ENCODE data around the gene LRCOL1.
"Not testable (repeated sequence)": the region's sequence is repeated elsewhere in the genome, so short reads cannot be mapped to it uniquely, and the experiment has no call there.

Gene LRCOL1

GRCh38 chr12:132600048-132601032 lies 10.0 kb downstream of the LRCOL1 start:
- peak overlapping the region; percentile 39 for H2BK5ac ChIP-seq (ENCODE audit: low read length)
- no peak for DNase-seq (ENCODE audit: low spot score)
- no CpG with 5 or more reads among the region's 45 CpGs for WGBS, 2 donors (ENCODE audit: extremely low coverage in 2 of 2, insufficient read length in 2 of 2, insufficient replicate concordance in 1 of 2)

DNA sequence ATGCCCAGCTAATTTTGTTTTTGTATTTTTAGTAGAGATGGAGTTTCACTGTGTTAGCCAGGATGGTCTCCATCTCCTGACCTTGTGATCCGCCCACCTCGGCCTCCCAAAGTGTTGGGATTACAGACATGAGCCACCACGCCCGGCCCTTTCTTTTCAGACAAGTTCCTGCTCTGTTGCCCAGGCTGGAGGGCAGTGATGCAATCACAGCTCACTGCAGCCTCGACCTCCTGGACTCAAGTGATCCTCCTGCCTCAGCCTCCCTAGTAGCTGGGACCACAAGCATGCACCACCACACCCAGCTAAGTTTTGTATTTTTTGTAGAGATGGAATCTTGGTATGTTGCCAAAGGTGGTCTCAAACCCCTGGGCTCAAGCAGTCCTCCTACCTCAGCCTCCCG lies 10.9 kb downstream of the LRCOL1 start:
- H2BK12ac ChIP-seq (ENCODE audit: low read length); H4K8ac ChIP-seq (ENCODE audit: low read depth, low read length); H3K36me3 ChIP-seq (replicated peaks in 1 of 2; ENCODE audit: control insufficient read depth in 2 of 2, insufficient read depth in 2 of 2, low read length in 2 of 2); H2AFZ ChIP-seq (ENCODE audit: low read length); H3K18ac ChIP-seq (ENCODE audit: low read length); H2BK120ac ChIP-seq (ENCODE audit: low read depth, low read length); H3K9me3 ChIP-seq (replicated peaks in 1 of 2; ENCODE audit: control insufficient read depth in 2 of 2, insufficient read depth in 1 of 2, low read depth in 1 of 2, low read length in 2 of 2); H3K27ac ChIP-seq (replicated peaks; ENCODE audit: low read length); H3K23ac ChIP-seq (ENCODE audit: low read depth, low read length, poor library complexity); DNase-seq (ENCODE audit: low spot score); H3K4me2 ChIP-seq (ENCODE audit: insufficient read depth, low read length, poor library complexity, severe bottlenecking); H3K4me3 ChIP-seq (ENCODE audit: low read length in 2 of 2); H4K91ac ChIP-seq (ENCODE audit: low read depth, low read length, poor library complexity); H3K9ac ChIP-seq (ENCODE audit: low read depth, low read length, poor library complexity); H2BK5ac ChIP-seq (ENCODE audit: low read length); H3K4ac ChIP-seq (ENCODE audit: low read length); H2AK5ac ChIP-seq (ENCODE audit: low read depth, low read length); H3K14ac ChIP-seq (ENCODE audit: low read length); H2BK15ac ChIP-seq (ENCODE audit: low read length); H3K79me1 ChIP-seq (ENCODE audit: low read depth, low read length): not testable (repeated sequence)
- no CpG with 5 or more reads among the region's 6 CpGs for WGBS, 2 donors (ENCODE audit: extremely low coverage in 2 of 2, insufficient read length in 2 of 2, insufficient replicate concordance in 1 of 2)
- Histone ChIP-seq H3K27me3 (ENCODE audit: control insufficient read depth in 3 of 3, insufficient read depth in 3 of 3, low read depth in 1 of 3, low read length in 3 of 3) (peaks cover 0 to 36% (median 0%) of the 10 kb centered on the region in 3 experiments), H3K4me1 (ENCODE audit: control insufficient read depth in 2 of 2, insufficient read depth in 1 of 2, low read depth in 1 of 2, low read length in 2 of 2) (peaks cover 17 to 33% of the 10 kb centered on the region in 2 donors)

More at GRCh38 chr12:132600048-132601032, 10.0 kb downstream of the LRCOL1 start:
- Histone ChIP-seq H3K36me3 (replicated peaks in 1 of 2; ENCODE audit: control insufficient read depth in 2 of 2, insufficient read depth in 2 of 2, low read length in 2 of 2) (no peaks in the 10 kb centered on the region), H2BK15ac (ENCODE audit: low read length) (peak overlapping the region; percentile 98), H3K79me1 (ENCODE audit: low read depth, low read length) (no peaks in the 10 kb centered on the region), H3K4me2 (ENCODE audit: insufficient read depth, low read length, poor library complexity, severe bottlenecking) (no peak overlapping the region), H3K18ac (ENCODE audit: low read length) (peak overlapping the region; percentile 78), H3K9me3 (replicated peaks in 1 of 2; ENCODE audit: control insufficient read depth in 2 of 2, insufficient read depth in 1 of 2, low read depth in 1 of 2, low read length in 2 of 2) (no peaks in the 10 kb centered on the region), H3K9ac (ENCODE audit: low read depth, low read length, poor library complexity) (no peak overlapping the region), H3K27ac (replicated peaks; ENCODE audit: low read length) (no peak overlapping the region), H2AK5ac (ENCODE audit: low read depth, low read length) (peak overlapping the region; percentile 97), H3K4ac (ENCODE audit: low read length) (peak overlapping the region; percentile 6), H3K14ac (ENCODE audit: low read length) (peak overlapping the region; percentile 47), H3K23ac (ENCODE audit: low read depth, low read length, poor library complexity) (peak overlapping the region; percentile 85), H4K91ac (ENCODE audit: low read depth, low read length, poor library complexity) (peak overlapping the region; percentile 64), H3K27me3 (ENCODE audit: control insufficient read depth in 3 of 3, insufficient read depth in 3 of 3, low read depth in 1 of 3, low read length in 3 of 3) (peaks cover 0 to 38% (median 2%) of the 10 kb centered on the region in 3 experiments), H4K8ac (ENCODE audit: low read depth, low read length) (no peak overlapping the region), H3K4me1 (ENCODE audit: control insufficient read depth in 2 of 2, insufficient read depth in 1 of 2, low read depth in 1 of 2, low read length in 2 of 2) (peaks cover 17 to 33% of the 10 kb centered on the region in 2 donors), H2AFZ (ENCODE audit: low read length) (peak overlapping the region; percentile 89), H3K4me3 (ENCODE audit: low read length in 2 of 2) (peak overlapping the region in 1 of 2 donors; percentile 13), H2BK12ac (ENCODE audit: low read length) (peak overlapping the region; percentile 82), H2BK120ac (ENCODE audit: low read depth, low read length) (peak overlapping the region; percentile 82)

GRCh38 chr12:132597333-132598316 lies 12.8 kb downstream of the LRCOL1 start:
- no peak overlapping the region for H4K91ac ChIP-seq (ENCODE audit: low read depth, low read length, poor library complexity)
- DNase-seq (ENCODE audit: low spot score): peak; percentile 50
- peaks cover 0 to 34% (median 0%) of the 10 kb centered on the region in 3 experiments for H3K27me3 ChIP-seq (ENCODE audit: control insufficient read depth in 3 of 3, insufficient read depth in 3 of 3, low read depth in 1 of 3, low read length in 3 of 3)
- no peak overlapping the region for H3K9ac ChIP-seq (ENCODE audit: low read depth, low read length, poor library complexity)
- H3K4me3 ChIP-seq (ENCODE audit: low read length in 2 of 2): peak overlapping the region; percentile 44 to 63
- no peak overlapping the region for H3K18ac ChIP-seq (ENCODE audit: low read length)
- no peak overlapping the region for H3K4ac ChIP-seq (ENCODE audit: low read length)
- no peak overlapping the region for H2BK120ac ChIP-seq (ENCODE audit: low read depth, low read length)
- no peaks in the 10 kb centered on the region for H3K79me1 ChIP-seq (ENCODE audit: low read depth, low read length)
- no peaks in the 10 kb centered on the region for H3K36me3 ChIP-seq (replicated peaks in 1 of 2; ENCODE audit: control insufficient read depth in 2 of 2, insufficient read depth in 2 of 2, low read length in 2 of 2)
- no peak overlapping the region for H3K27ac ChIP-seq (replicated peaks; ENCODE audit: low read length)
- H2BK15ac ChIP-seq (ENCODE audit: low read length): no peak overlapping the region
- no peaks in the 10 kb centered on the region for H3K9me3 ChIP-seq (replicated peaks in 1 of 2; ENCODE audit: control insufficient read depth in 2 of 2, insufficient read depth in 1 of 2, low read depth in 1 of 2, low read length in 2 of 2)
- WGBS, 2 donors (ENCODE audit: extremely low coverage in 2 of 2, insufficient read length in 2 of 2, insufficient replicate concordance in 1 of 2): no CpG with 5 or more reads among the region's 58 CpGs
- no peak overlapping the region for H2BK12ac ChIP-seq (ENCODE audit: low read length)
- H3K4me2 ChIP-seq (ENCODE audit: insufficient read depth, low read length, poor library complexity, severe bottlenecking): peak overlapping the region; percentile 37
- no peak overlapping the region for H2BK5ac ChIP-seq (ENCODE audit: low read length)
- H4K8ac ChIP-seq (ENCODE audit: low read depth, low read length): no peak overlapping the region
- H3K14ac ChIP-seq (ENCODE audit: low read length): no peak overlapping the region
- no peak overlapping the region for H2AK5ac ChIP-seq (ENCODE audit: low read depth, low read length)
- peak overlapping the region; percentile 58 for H2AFZ ChIP-seq (ENCODE audit: low read length)
- H3K23ac ChIP-seq (ENCODE audit: low read depth, low read length, poor library complexity): no peak overlapping the region
- H3K4me1 ChIP-seq (ENCODE audit: control insufficient read depth in 2 of 2, insufficient read depth in 1 of 2, low read depth in 1 of 2, low read length in 2 of 2): peaks cover 8 to 21% of the 10 kb centered on the region in 2 donors
